Ovary (tissue), 9 donors: ENCODE measurements around the gene SCUBE3. TPM values are rescaled to one million over a fixed set of nuclear protein-coding genes. Genes with fewer than 3 reads are reported as not detected.

Source experiments
- DNase-seq, 5 donors: peaks; one replicate each; pipeline ENCODE4 v3.0.0-alpha.2; 2019 to 2020
- H3K27ac ChIP-seq, 2 donors: fragments of 200-600 bp; one replicate each; pipeline versions ENCODE4 v1.5.1 to v1.8.0; 2019 to 2022
- H3K27me3 ChIP-seq: fragments of 200-600 bp; one replicate; pipeline ENCODE4 v1.8.0; 2022
- H3K36me3 ChIP-seq: fragments of 200-600 bp; sonication (generic); one replicate; pipeline ENCODE4 v1.5.1; 2019
- H3K4me1 ChIP-seq: one replicate; pipeline ENCODE4 v1.8.1; 2013; ENCODE audit warnings: mild to moderate bottlenecking, moderate library complexity; ENCODE audit not compliant: insufficient read depth
- H3K4me3 ChIP-seq: fragments of 200-600 bp; sonication (generic); one replicate; pipeline ENCODE4 v1.5.1; 2017
- H3K9me3 ChIP-seq, 2 donors: fragments of 200-600 bp in 1 of 2; sonication (generic) in 1 of 2; one replicate each; pipeline versions ENCODE4 v1.5.1 to v1.8.1; 2013 to 2019; ENCODE audit warnings: mild to moderate bottlenecking in 1 of 2, moderate library complexity in 1 of 2
- CTCF ChIP-seq, 3 donors: fragments of 450-650 bp in 2 of 3; fragments of 200-600 bp in 1 of 3; IDR thresholded peaks; one replicate each; pipeline versions ENCODE4 v1.5.1 to v1.8.0; 2016 to 2022; ENCODE audit warnings: antibody characterized with exemption in 3 of 3, mild to moderate bottlenecking in 1 of 3
- EP300 ChIP-seq: sonication (generic); formaldehyde crosslinking; IDR thresholded peaks from one replicate; pipeline ENCODE4 v1.6.1; 2017; ENCODE audit warnings: antibody characterized with exemption
- POLR2A ChIP-seq: fragments of 450-650 bp; IDR thresholded peaks from one replicate; pipeline ENCODE4 v1.6.1; 2017; ENCODE audit warnings: antibody characterized with exemption, mild to moderate bottlenecking, moderate library complexity
- WGBS, 3 donors: extraction: QIAGEN DNeasy Blood & Tissue Kit in 1 of 3; methylation state at CpG; one replicate each; pipeline versions ENCODE4 v1.1.5 to v1.1.7; 2013 to 2017; 5-methylcytosine and 5-hydroxymethylcytosine counted together
- intact Hi-C, 4 donors: fragments of 100-400 bp; cut with DNase I; formaldehyde crosslinking; loops; one replicate each; pipeline versions ENCODE4 v1.11.0 to v1.15.1; 2022 to 2023
- polyA plus RNA-seq, 2 donors: library from polyadenylated mRNA; stranded (reverse); fragments of 200-250 nt in 1 of 2; fragments of 350-450 nt in 1 of 2; fragmentation: Illumina TruSeq in 1 of 2; extraction: RNeasy Lipid Tissue Mini Kit (QIAGEN cat#74804) in 1 of 2; gene quantifications; one replicate each; pipeline ENCODE4 v1.2.3, GENCODE V29; 2013 to 2014
- total RNA-seq, 7 donors: library from RNA; depleted of rRNA in 2 of 7; stranded (reverse); fragments of >200 nt in 2 of 7; fragmentation: NEBNext Ultra II Directional in 3 of 7; extraction: Animal tissue kit (Norgen Biotek cat#: 25700) in 3 of 7; gene quantifications; one replicate each; pipeline versions ENCODE4 v1.1.0 to v1.2.4, GENCODE V29; 2016 to 2023
- donor health status: DM: no; HTN: no; CAD: no; lungs with moderate emphysema.
- donor health status: DM: no; HTN: no; CAD: no.
- donor health status: Bipolar disorder and iron deficiency.
- donor health status: DM: yes; HTN: yes; CAD: no.
- donor health status: DM: no; HTN: no; CAD: no.
- donor health status: DM: yes; HTN: yes; CAD: no.

SCUBE3 gene
- total and polyA plus RNA-seq, 9 donors, result 0.08 to 3.1 (median 0.18) TPM; not detected in 1

DNA sequence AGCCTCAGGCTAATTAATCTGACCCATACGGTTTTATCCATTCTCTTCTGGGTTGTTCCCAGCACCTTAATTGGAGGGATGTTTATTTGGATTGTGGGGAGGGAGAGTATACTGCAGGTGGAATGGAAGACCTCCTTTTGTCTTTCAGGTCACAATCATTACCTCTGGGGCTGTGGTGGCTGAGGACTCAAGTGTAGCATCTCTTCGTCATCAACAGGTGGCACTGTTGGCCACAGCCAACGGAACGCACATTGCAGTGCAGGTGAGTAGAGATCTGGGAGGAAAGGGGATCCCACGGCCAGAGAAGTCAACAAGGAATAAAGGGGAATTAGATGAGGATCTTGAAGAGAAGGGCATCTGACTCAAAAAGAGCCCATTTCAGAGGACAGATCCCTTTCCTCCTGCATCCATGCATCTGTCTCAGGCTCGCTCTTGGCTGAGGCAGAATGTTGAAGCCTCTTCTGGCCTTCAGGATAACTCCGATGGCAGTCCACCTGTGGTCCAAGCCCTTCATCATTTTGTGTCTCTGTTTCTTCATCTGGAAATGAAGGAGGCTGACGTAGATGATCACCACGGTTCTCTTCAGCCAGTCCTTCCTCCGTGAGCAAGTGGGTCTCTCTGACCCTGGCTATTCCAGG is 80.7 kb downstream of the SCUBE3 start:
- Histone ChIP-seq H3K4me3 (no peak overlapping the region), H3K27me3 (no peaks in the 10 kb centered on the region), H3K36me3 (no peaks in the 10 kb centered on the region), H3K9me3 (no peaks in the 10 kb centered on the region), H3K4me1 (peaks cover 4% of the 10 kb centered on the region), H3K27ac (no peak overlapping the region)
- 56 to 61% (median 57%) methylated on average over 10 of the region's 10 CpGs for WGBS, 3 donors
- intact Hi-C loops, result no loop called here
- peak in 2 of 3 donors; percentile 23 to 37 for TF ChIP-seq CTCF (IDR thresholded peaks at IDR 0.05)
- TF ChIP-seq EP300, result no peak
- TF ChIP-seq POLR2A, result no peak
- DNase-seq, result peak in 1 of 5 donors; percentile 4

GRCh38 chr6:35295036-35295435 is 81.3 kb downstream of the SCUBE3 start:
- H3K4me1 ChIP-seq, result peaks cover 4% of the 10 kb centered on the region
- no peak for TF ChIP-seq POLR2A
- TF ChIP-seq CTCF (IDR thresholded peaks at IDR 0.05), result no peak
- no peak for TF ChIP-seq EP300
- intact Hi-C loops, result no loop called here
- 85 to 95% (median 95%) methylated on average over 2 of the region's 2 CpGs for WGBS, 3 donors
- H3K9me3 ChIP-seq, result no peaks in the 10 kb centered on the region
- no peaks in the 10 kb centered on the region for H3K27me3 ChIP-seq
- no peaks in the 10 kb centered on the region for H3K36me3 ChIP-seq
- H3K4me3 ChIP-seq, result no peak overlapping the region
- H3K27ac ChIP-seq, result no peak overlapping the region
- peak in 1 of 5 donors; percentile 15 for DNase-seq

DNA sequence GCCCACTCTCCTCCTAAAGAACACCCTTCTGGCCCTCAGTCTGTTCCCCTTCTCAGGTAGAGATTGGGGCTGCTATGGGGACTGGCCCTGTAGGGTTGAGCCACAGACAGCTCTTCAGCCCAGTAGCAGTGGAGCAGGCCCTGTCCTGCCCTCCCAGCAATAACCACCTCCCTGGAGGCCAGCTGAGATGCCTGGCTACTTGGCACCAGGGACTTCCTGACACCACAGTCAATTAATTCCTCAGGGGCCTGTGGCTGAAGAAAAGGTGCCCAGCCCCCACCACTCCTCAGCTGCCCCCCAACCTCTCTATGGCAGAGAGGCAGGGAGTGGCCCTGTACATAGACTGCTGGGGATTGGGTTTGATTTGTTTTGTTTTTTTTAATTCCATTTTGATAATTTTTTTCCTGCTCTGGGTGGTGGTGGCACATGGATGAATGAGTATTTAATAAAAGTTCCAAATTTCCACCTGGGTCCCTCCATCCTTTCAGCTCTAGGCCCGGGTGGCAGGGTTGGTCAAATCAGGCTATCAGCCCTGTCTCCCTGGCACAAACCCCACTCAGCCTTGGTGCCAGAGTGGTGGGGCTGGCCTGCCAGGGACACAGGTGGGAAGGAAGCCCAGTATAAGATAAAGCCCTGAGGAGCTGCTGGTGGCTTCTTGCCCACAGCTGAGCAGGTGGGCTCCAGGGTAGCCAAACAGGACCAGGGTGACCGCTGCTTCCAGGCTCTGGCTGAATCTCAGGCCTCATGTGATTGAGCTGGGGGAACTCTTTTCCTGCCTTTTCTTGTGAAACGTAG is 82.0 kb downstream of the SCUBE3 start:
- H3K4me1 ChIP-seq, result peaks cover 4% of the 10 kb centered on the region
- intact Hi-C loops, result no loop called here
- H3K27ac ChIP-seq, result no peak overlapping the region
- no peaks in the 10 kb centered on the region for H3K36me3 ChIP-seq
- WGBS, 3 donors, result 54 to 72% (median 54%) methylated on average over 3 of the region's 3 CpGs
- H3K27me3 ChIP-seq, result no peaks in the 10 kb centered on the region
- DNase-seq, result no peak
- no peaks in the 10 kb centered on the region for H3K9me3 ChIP-seq
- TF ChIP-seq EP300, result no peak
- TF ChIP-seq CTCF (IDR thresholded peaks at IDR 0.05), result no peak
- TF ChIP-seq POLR2A, result no peak
- no peak overlapping the region for H3K4me3 ChIP-seq

GRCh38 chr6:35296931-35297600 is 83.3 kb downstream of the SCUBE3 start:
- WGBS, 3 donors, result 45 to 53% (median 49%) methylated on average over 6 of the region's 6 CpGs
- no peak for DNase-seq
- Histone ChIP-seq H3K9me3 (no peaks in the 10 kb centered on the region), H3K4me1 (peaks cover 4% of the 10 kb centered on the region), H3K4me3 (no peak overlapping the region), H3K27ac (peak overlapping the region; percentile 30 to 60), H3K36me3 (no peaks in the 10 kb centered on the region), H3K27me3 (no peaks in the 10 kb centered on the region)
- intact Hi-C loops, result no loop called here
- TF ChIP-seq CTCF (IDR thresholded peaks at IDR 0.05) (no peak), POLR2A (no peak), EP300 (no peak)
